ENCODE results near the gene CGAS. TPM values are rescaled to one million over a fixed set of nuclear protein-coding genes. Genes with fewer than 3 reads are reported as not detected.
"Not testable (repeated sequence)": the region's sequence is repeated elsewhere in the genome, so short reads cannot be mapped to it uniquely, and the experiment has no call there.

CGAS gene
- total RNA-seq, 2 donors from 2014 or later: 18.9 to 21.4 TPM

DNA sequence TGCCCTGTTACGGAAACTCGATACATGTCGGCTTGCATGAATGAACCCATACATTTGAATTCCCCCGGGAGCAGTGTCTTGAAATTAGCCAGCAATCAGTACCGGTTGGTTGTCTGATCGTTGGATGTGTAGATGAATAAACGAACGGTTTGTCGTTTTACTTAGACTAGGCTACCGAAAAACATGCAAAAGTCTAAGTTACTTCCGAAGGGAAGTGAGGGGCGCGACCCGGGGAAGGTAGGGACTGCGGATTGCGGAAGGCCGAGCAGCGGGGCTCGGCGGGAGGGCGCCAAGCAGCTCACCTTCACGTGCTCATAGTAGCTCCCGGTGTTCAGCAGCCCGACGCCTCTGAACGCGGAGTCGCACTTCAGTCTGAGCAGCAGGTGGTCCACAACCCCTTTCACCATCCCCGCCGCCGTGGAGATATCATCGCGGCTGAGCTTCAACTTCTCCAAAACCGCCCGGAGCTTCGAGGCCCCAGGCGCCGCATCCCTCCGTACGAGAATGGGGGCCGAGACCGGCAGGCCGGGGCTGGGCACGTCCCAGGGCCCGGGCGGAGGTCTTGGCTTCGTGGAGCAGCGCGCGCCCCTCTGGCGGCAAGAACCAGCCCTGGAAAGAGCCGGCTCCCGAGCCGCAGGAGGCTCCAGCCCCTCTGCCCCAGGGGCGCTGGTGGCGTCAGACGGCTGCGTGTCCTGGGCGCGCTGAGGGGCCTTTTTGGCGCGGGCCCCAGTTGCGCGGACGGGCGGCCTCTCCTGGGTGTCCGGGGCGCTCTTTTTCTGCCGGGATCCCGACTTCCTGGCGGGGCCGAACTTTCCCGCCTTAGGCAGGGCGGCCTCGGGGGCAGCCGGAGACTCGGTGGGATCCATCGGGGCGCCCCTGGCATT is 632 bp downstream of the CGAS start:
- peak overlapping the region; percentile 95 for H3K4me3 Mint-ChIP-seq
- H3K9me3 ChIP-seq (ENCODE audit: control insufficient read depth, low read length, poor library complexity, severe bottlenecking): no peaks in the 10 kb centered on the region
- no peaks in the 10 kb centered on the region for H3K27me3 Mint-ChIP-seq
- H3K4me1 Mint-ChIP-seq: peaks cover 24% of the 10 kb centered on the region
- peaks cover 4% of the 10 kb centered on the region for H3K36me3 Mint-ChIP-seq (ENCODE audit: low read depth)
- peak overlapping the region; percentile 94 for H3K27ac Mint-ChIP-seq
- DNase-seq: peak; percentile 12 to 38 (median 34)
- ATAC-seq: peak; percentile 56

DNA sequence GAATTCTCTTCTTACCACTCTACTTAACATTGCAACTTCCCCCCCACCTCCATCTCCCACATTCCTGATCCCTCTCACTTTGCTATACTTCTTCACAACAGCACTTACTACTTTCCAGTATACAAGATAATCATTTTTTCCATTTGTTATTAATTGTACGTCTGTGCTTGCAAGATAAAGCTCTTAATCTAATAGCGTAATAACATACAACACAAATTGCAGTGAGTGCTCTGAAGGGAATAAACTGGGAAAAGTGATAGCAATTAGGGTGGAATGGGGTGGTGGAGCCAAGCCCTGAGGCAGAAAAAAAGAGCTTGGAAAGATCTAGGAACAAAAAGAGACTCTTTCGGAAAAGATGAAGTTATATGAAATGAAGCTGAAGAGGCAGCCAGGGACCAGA is 8.5 kb downstream of the CGAS start:
- Mint-ChIP-seq H3K4me1 (peaks cover 35% of the 10 kb centered on the region), H3K27me3 (no peaks in the 10 kb centered on the region), H3K4me3 (no peak overlapping the region), H3K36me3 (ENCODE audit: low read depth) (peaks cover 19% of the 10 kb centered on the region), H3K27ac (peak overlapping the region; percentile 70)
- ATAC-seq (no peak), DNase-seq (no peak)
- H3K9me3 ChIP-seq (ENCODE audit: control insufficient read depth, low read length, poor library complexity, severe bottlenecking): no peaks in the 10 kb centered on the region

DNA sequence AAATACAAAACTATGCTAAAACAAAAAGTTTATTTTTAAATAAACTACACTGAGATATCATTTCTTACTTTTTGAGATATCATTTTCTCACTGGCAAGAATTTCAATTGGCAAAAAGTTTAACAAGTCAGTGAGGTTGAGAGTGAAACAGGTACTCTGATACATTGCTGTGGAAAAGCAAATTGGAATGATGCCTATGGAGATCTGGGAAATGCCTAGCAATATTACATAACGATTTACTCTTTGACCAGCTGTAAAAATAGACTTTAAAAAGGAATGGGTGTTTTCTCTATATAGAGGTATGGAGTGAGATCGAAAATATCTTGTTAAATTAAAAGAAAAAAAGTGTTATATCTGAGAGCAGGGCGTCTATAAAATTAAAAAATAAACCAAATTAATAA is 16.9 kb downstream of the CGAS start:
- Mint-ChIP-seq H3K4me1 (peaks cover 15% of the 10 kb centered on the region), H3K27me3 (no peaks in the 10 kb centered on the region), H3K36me3 (ENCODE audit: low read depth) (no peaks in the 10 kb centered on the region), H3K4me3 (peak overlapping the region; percentile 22), H3K27ac (peak overlapping the region; percentile 41)
- H3K9me3 ChIP-seq (ENCODE audit: control insufficient read depth, low read length, poor library complexity, severe bottlenecking): no peaks in the 10 kb centered on the region
- ATAC-seq (no peak), DNase-seq (no peak)

DNA sequence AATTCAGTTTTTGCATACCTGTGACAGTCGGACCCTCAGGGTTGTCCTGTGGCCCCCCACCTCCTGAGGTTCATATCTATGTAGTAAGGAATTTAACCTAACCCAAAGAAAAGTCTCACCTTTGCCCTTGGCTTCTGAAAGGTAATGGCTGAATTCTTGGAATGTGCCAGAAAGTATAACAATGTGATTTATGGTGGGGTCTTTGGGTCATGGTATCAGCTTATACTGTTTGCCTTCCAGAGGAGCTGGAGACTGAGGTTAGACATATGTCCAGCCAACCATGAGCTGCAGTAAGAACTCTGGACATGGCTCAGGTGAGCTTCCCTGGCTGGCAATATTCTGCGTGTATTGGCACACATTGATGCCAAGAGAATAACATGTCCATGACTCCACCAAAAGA is 30.6 kb downstream of the CGAS start:
- ATAC-seq (no peak), DNase-seq (no peak)
- peak overlapping the region; percentile 91 for H3K27ac Mint-ChIP-seq
- H3K4me1 Mint-ChIP-seq: peaks cover 20% of the 10 kb centered on the region
- H3K9me3 ChIP-seq (ENCODE audit: control insufficient read depth, low read length, poor library complexity, severe bottlenecking): no peaks in the 10 kb centered on the region
- H3K27me3 Mint-ChIP-seq: no peaks in the 10 kb centered on the region
- peak overlapping the region; percentile 63 for H3K4me3 Mint-ChIP-seq
- H3K36me3 Mint-ChIP-seq (ENCODE audit: low read depth): no peaks in the 10 kb centered on the region

DNA sequence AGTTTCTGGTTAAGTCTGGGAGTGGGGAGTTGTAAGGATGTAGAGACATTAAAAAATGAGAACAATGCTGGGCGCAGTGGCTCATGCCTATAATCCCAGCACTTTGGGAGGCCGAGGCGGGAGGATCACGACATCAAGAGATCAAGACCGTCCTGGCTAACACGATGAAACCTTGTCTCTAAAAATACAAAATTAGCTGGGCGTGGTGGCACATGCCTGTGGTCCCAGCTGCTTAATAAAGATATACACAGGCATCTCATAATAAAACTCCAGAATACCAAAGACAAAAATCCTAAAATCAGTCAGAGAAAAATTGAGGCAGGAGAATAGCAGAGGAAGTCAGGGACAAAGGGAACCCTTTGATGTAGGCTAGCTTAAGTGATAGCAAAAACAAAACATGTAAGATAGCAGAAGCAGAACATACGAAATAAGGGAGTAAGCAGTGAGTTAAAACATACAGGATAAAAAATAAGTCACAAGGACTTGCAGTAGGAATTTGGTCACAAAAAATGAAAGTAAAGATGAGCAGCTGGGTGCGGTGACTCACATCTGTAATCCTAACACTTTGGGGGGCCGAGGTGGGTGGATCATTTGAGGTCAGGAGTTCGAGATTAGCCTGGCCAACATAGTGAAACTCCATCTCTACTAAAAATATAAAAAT is 33.9 kb downstream of the CGAS start:
- DNase-seq (no peak), ATAC-seq (no peak)
- Mint-ChIP-seq H3K4me1 (peaks cover 20% of the 10 kb centered on the region), H3K27ac (peak overlapping the region; percentile 88), H3K36me3 (ENCODE audit: low read depth) (no peaks in the 10 kb centered on the region), H3K27me3 (no peaks in the 10 kb centered on the region), H3K4me3 (no peak overlapping the region)
- no peaks in the 10 kb centered on the region for H3K9me3 ChIP-seq (ENCODE audit: control insufficient read depth, low read length, poor library complexity, severe bottlenecking)

DNA sequence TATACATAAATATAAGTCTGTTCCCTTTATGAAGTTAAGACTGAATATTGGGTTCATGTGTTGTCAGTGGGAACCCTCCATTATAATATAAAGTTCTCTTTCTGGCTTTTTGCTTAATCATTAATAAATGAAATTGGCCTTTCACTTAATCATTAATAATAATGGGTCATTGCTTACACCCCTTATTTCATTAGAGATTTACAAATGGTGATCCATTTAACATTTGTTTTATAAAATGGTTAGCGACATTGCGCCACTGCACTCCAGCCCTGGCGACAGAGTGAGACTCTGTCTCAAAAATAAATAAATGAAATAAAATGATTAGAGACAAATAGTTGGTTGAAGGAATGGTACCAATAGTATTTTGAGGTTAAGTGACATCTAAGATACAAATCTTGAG is 39.0 kb downstream of the CGAS start:
- H3K4me3 Mint-ChIP-seq: no peak overlapping the region
- H3K9me3 ChIP-seq (ENCODE audit: control insufficient read depth, low read length, poor library complexity, severe bottlenecking): no peaks in the 10 kb centered on the region
- ATAC-seq (no peak), DNase-seq (no peak)
- peaks cover 4% of the 10 kb centered on the region for H3K4me1 Mint-ChIP-seq
- no peaks in the 10 kb centered on the region for H3K36me3 Mint-ChIP-seq (ENCODE audit: low read depth)
- H3K27ac Mint-ChIP-seq: no peak overlapping the region
- no peaks in the 10 kb centered on the region for H3K27me3 Mint-ChIP-seq

DNA sequence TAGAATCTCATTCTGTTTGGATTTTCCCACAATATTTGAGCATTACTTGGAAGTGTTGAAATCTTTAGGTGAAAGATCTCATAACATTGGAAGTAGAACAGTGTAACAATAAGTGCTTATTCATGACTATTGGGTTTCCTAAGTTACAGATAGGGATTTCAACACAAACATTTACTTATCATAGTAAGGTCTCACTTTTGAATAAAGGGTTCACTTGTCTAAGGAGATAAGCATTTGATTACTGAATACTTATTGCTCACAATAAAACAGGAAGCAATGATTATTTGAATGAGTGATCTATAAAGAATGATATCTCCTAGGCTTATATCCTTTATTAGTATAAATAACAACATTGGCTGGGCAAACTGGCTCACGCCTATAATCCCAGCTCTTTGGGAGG is 42.7 kb downstream of the CGAS start:
- H3K36me3 Mint-ChIP-seq (ENCODE audit: low read depth): no peaks in the 10 kb centered on the region
- DNase-seq (no peak), ATAC-seq (no peak)
- H3K4me1 Mint-ChIP-seq: no peaks in the 10 kb centered on the region
- H3K27ac Mint-ChIP-seq: no peak overlapping the region
- H3K9me3 ChIP-seq (ENCODE audit: control insufficient read depth, low read length, poor library complexity, severe bottlenecking): no peaks in the 10 kb centered on the region
- no peak overlapping the region for H3K4me3 Mint-ChIP-seq
- H3K27me3 Mint-ChIP-seq: no peaks in the 10 kb centered on the region

DNA sequence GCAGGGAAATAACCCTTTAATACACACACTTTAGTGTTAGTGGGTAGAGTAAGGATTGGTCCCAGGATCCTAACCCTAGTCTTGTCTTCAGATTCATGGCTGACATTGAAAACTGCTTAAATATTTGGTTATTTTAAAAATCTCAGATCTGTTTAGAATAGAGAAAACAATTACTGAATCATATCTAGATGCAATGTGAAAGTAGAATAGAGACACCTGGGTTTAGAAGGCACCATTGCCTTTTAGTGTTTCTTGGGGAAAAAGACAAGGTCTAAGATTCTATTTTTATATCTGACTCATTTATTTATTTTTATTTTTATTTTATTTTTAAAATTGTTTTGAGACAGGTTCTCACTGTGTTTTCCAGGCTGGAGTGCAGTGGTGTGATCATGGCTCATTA is 51.4 kb downstream of the CGAS start:
- H3K4me1 Mint-ChIP-seq: no peaks in the 10 kb centered on the region
- no peak overlapping the region for H3K4me3 Mint-ChIP-seq
- H3K9me3 ChIP-seq (ENCODE audit: control insufficient read depth, low read length, poor library complexity, severe bottlenecking): no peaks in the 10 kb centered on the region
- H3K27ac Mint-ChIP-seq: no peak overlapping the region
- ATAC-seq (no peak), DNase-seq (no peak)
- H3K27me3 Mint-ChIP-seq: no peaks in the 10 kb centered on the region
- H3K36me3 Mint-ChIP-seq (ENCODE audit: low read depth): no peaks in the 10 kb centered on the region

DNA sequence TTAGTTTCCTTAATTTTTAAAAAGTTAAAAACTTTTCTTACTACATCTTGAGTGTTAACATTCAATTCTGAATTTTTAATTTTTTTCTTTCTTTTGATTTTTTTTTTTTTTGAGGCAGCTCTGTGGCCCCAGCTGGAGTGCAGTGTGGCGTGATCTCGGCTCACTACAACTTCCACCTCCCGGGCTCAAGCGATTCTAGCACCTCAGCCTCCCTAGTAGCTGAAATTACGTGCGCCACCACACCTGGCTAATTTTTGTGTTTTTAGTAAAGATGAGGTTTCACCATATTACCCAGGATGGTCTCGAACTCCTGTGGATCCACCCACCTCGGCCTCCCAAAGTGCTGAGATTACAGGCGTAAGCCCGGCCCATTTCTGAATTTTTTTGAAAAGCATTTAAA is 56.2 kb downstream of the CGAS start:
- H3K27me3 Mint-ChIP-seq: no peaks in the 10 kb centered on the region

DNA sequence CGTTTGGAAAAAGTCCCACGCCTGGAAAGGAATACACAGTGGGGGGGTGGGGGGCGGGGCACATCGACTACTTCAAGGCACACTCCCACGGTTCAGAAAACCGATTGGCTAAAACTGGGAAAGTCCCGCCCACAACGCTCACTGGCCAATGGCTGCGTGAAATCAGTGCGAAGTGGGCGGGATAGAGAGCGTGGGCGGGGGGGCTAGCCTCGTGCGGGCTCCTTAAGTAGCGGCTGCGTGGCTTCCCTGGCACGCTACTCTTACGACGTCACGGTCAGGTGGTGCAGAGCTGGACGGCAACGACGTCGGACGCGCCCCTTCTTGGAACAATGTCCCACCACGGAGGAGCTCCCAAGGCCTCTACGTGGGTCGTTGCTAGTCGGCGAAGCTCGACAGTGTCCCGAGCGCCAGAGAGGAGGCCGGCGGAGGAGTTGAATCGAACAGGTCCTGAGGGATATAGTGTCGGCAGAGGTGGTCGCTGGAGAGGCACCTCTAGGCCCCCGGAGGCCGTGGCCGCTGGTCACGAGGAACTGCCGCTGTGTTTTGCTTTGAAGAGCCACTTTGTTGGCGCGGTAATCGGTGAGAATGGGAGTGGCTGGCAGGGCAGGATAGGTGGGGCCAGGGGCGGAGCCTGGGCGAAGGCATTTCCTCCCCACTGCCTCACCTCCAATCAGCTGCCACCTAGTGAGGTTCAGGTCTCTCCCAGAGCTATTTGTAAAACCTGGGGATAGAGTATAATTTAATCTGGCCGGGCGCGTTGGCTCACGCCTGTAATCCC is 57.3 kb downstream of the CGAS start, which contains the start of gene DDX43:
DDX43 (plus strand) TSS at position 252 of the 778 bp plus-strand sequence; CDS start at position 330, 78 bp downstream.
- H3K9me3 ChIP-seq (ENCODE audit: control insufficient read depth, low read length, poor library complexity, severe bottlenecking): no peaks in the 10 kb centered on the region
- Mint-ChIP-seq H3K27ac (peak within 1 kb of the TSS; percentile 73), H3K27me3 (no peaks in the 10 kb centered on the region), H3K36me3 (ENCODE audit: low read depth) (no peaks in the 10 kb centered on the region), H3K4me1 (peaks cover 12% of the 10 kb centered on the region), H3K4me3 (peak within 1 kb of the TSS; percentile 84)
- DNase-seq (peak; percentile 17 to 41 (median 19)), ATAC-seq (peak; percentile 74)

More for the DNA sequence above, 56.2 kb downstream of the CGAS start:
- H3K9me3 ChIP-seq (ENCODE audit: control insufficient read depth, low read length, poor library complexity, severe bottlenecking): no peaks in the 10 kb centered on the region
- no peak overlapping the region for H3K27ac Mint-ChIP-seq
- ATAC-seq (no peak), DNase-seq (no peak)
- no peak overlapping the region for H3K4me3 Mint-ChIP-seq
- H3K4me1 Mint-ChIP-seq: peaks cover 12% of the 10 kb centered on the region
- no peaks in the 10 kb centered on the region for H3K36me3 Mint-ChIP-seq (ENCODE audit: low read depth)

DNA sequence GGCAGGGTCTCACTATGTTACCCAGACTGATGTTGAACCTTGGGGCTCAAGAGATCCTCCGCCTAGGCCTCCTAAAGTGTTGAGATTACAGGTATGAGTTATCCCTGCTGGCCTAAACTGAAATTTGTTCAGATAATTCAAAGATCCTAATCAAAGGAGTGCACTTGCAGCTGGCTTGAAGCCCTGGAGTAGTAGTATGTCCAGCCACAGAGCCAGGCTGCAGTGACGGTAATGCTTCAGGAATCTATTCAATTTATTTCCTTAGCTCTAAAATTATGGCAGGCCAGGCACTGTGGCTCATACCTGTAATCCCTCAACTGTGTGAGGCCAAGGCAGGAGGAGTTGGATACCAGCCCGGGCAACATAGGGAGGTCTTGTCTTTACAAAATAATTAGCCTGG is 58.8 kb downstream of the CGAS start:
- no peaks in the 10 kb centered on the region for H3K27me3 Mint-ChIP-seq
- ATAC-seq (no peak), DNase-seq (no peak)
- no peak overlapping the region for H3K4me3 Mint-ChIP-seq
- H3K27ac Mint-ChIP-seq: peak overlapping the region; percentile 86
- H3K4me1 Mint-ChIP-seq: peaks cover 15% of the 10 kb centered on the region
- H3K36me3 Mint-ChIP-seq (ENCODE audit: low read depth): no peaks in the 10 kb centered on the region
- H3K9me3 ChIP-seq (ENCODE audit: control insufficient read depth, low read length, poor library complexity, severe bottlenecking): no peaks in the 10 kb centered on the region

DNA sequence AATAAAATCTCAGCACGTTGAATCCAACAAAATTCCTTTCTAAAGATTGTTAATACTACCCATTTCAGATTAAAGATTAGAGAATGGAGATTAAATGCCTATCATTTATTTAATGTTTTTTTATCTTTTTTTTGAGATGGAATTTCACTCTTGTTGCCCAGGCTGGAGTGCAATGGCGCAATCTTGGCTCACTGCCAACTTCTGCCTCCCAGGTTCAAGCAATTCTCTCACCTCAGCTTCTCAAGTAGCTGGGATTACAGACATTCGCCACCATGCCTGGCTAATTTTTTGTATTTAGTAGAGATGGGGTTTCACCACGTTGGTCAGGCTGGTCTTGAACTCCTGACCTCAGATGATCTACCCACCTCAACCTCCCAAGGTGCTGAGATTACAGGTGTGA is 59.9 kb downstream of the CGAS start:
- not testable (repeated sequence) for H3K36me3 Mint-ChIP-seq (ENCODE audit: low read depth); H3K9me3 ChIP-seq (ENCODE audit: control insufficient read depth, low read length, poor library complexity, severe bottlenecking); DNase-seq; ATAC-seq; H3K4me3 Mint-ChIP-seq; H3K27me3 Mint-ChIP-seq
- H3K4me1 Mint-ChIP-seq: peaks cover 15% of the 10 kb centered on the region
- peak overlapping the region; percentile 86 for H3K27ac Mint-ChIP-seq

DNA sequence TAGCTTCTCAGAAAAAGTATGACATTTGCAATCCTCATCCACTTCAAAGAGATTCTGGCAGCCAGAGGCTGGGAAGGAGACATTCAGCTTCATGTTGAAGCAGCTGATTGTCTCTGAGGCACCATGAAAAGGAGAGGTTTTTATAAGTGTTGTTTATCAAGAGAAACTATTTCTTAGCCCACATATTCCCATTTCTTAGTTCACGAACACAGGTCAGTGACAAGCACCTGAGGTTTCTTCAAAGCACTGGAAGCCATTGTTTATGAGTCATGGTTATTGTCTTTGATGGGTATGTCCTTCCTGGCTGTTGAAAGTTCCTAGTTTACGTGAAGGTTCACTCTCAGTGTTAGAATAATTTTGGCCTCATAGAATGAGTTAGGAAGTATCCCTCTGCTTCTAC is 60.4 kb downstream of the CGAS start:
- Mint-ChIP-seq H3K27ac (peak overlapping the region; percentile 86), H3K36me3 (ENCODE audit: low read depth) (no peaks in the 10 kb centered on the region), H3K27me3 (no peaks in the 10 kb centered on the region), H3K4me3 (no peak overlapping the region), H3K4me1 (peaks cover 15% of the 10 kb centered on the region)
- H3K9me3 ChIP-seq (ENCODE audit: control insufficient read depth, low read length, poor library complexity, severe bottlenecking): no peaks in the 10 kb centered on the region
- DNase-seq: no peak
- peak; percentile 50 for ATAC-seq
